GM18909 (cell line): ENCODE measurements around the gene PPM1M.
"Not testable (repeated sequence)": the region's sequence is repeated elsewhere in the genome, so short reads cannot be mapped to it uniquely, and the experiment has no call there.

ENCODE experiments used
- ATAC-seq: cut with Tn5 transposase; IDR thresholded peaks from one replicate; pipeline ENCODE4 v1.9.1; 2021; ENCODE audit warnings: mild to moderate bottlenecking; ENCODE audit not compliant: unreplicated experiment, poor library complexity

The PPM1M gene

GRCh38 chr3:52269776-52270175 lies 24.2 kb downstream of the PPM1M start:
- ATAC-seq: no peak

- no peak for ATAC-seq
Measured at GRCh38 chr3:52270252-52270754, 24.7 kb downstream of the PPM1M start.

GRCh38 chr3:52272172-52272571 lies 26.6 kb downstream of the PPM1M start:
- not testable (repeated sequence) for ATAC-seq

- ATAC-seq: no peak
Measured at GRCh38 chr3:52272831-52273230, 27.3 kb downstream of the PPM1M start.

- ATAC-seq: not testable (repeated sequence)
Measured at GRCh38 chr3:52274781-52275180, 29.2 kb downstream of the PPM1M start.

- ATAC-seq: peak; percentile 41
Measured at GRCh38 chr3:52277071-52277964, 31.8 kb downstream of the PPM1M start.

- peak; percentile 53 for ATAC-seq
Measured at GRCh38 chr3:52277972-52278509, 32.5 kb downstream of the PPM1M start.

- ATAC-seq: peak; percentile 80
Measured at GRCh38 chr3:52278510-52279069, 33.0 kb downstream of the PPM1M start, which contains the start of gene WDR82. WDR82 (minus strand) TSS chr3:52278649; CDS start chr3:52278361, 288 bp downstream.

GRCh38 chr3:52279596-52279995 lies 34.0 kb downstream of the PPM1M start:
- no peak for ATAC-seq

GRCh38 chr3:52280050-52280461 lies 34.5 kb downstream of the PPM1M start:
- no peak for ATAC-seq

GRCh38 chr3:52281981-52282801 lies 36.6 kb downstream of the PPM1M start:
- ATAC-seq: no peak

GRCh38 chr3:52283306-52283705 lies 37.7 kb downstream of the PPM1M start:
- ATAC-seq: no peak

GRCh38 chr3:52284051-52284450 lies 38.5 kb downstream of the PPM1M start:
- not testable (repeated sequence) for ATAC-seq

- no peak for ATAC-seq
Measured at GRCh38 chr3:52286777-52287110, 41.2 kb downstream of the PPM1M start.

GRCh38 chr3:52288674-52289073 lies 43.1 kb downstream of the PPM1M start:
- ATAC-seq: no peak

- ATAC-seq: no peak
Measured at GRCh38 chr3:52289338-52289746, 43.8 kb downstream of the PPM1M start.

- no peak for ATAC-seq
Measured at GRCh38 chr3:52289747-52290595, 44.4 kb downstream of the PPM1M start.

GRCh38 chr3:52290596-52291507 lies 45.3 kb downstream of the PPM1M start:
- ATAC-seq: no peak
